HCT116 (cell line): Measurements from ENCODE around the gene CCL21. TPM values are rescaled to one million over a fixed set of nuclear protein-coding genes. Genes with fewer than 3 reads are reported as not detected.

ENCODE experiments used
- ATAC-seq: fragments of 200-7000 bp; cut with Tn5 transposase; 2 replicates; pipeline ENCODE4 v1.9.1; 2020; ENCODE audit warnings: mild to moderate bottlenecking, moderate library complexity
- BruUV-seq: library from RNA; stranded (reverse); fragments of 400-500 nt; replicated peaks from 2 replicates; lab custom pipeline; 2021; lab: Mats Ljungman, UMichigan
- CTCF ChIA-PET: fragments of 300-600 bp; sonication (Branson Sonifier 250); formaldehyde crosslinking; loops from one replicate; lab custom pipeline; 2021; ENCODE audit warnings: antibody characterized with exemption; lab: Charles Lee
- POLR2A ChIA-PET: fragments of 300-600, 350-600 bp; sonication (Branson Sonifier 250); formaldehyde crosslinking; loops from one replicate; lab custom pipeline; 2021; ENCODE audit warnings: antibody characterized with exemption; lab: Charles Lee
- RAD21 ChIA-PET, 2 experiments: fragments of 300-600 bp; sonication (Branson Sonifier 250); formaldehyde crosslinking; loops; one replicate each; lab custom pipeline; 2023; ENCODE audit warnings: low total read pairs in 2 of 2; ENCODE audit not compliant: uncharacterized antibody in 2 of 2, unreplicated experiment in 2 of 2, low non-redundant PET in 1 of 2; lab: Charles Lee
- DNase-seq: peaks from one replicate; pipeline ENCODE4 v3.0.0-alpha.2; 2010; ENCODE audit warnings: low read depth, low spot score
- H2AFZ ChIP-seq: fragments of 200-600 bp; shearing (Covaris generic), sonication (generic); 2 replicates; pipeline ENCODE4 v1.6.1; 2017; ENCODE audit warnings: low read depth, mixed run types, mixed read lengths, antibody characterized with exemption, low read length; ENCODE audit not compliant: poor library complexity, severe bottlenecking
- H3K27ac ChIP-seq: 2 replicates; pipeline ENCODE4 v1.5.1; 2012; ENCODE audit warnings: low read depth, low read length
- H3K27me3 ChIP-seq: fragments of 200-600 bp; sonication (generic); 2 replicates; pipeline ENCODE4 v1.6.1; 2016; ENCODE audit warnings: mixed run types, low read length, mixed read lengths; ENCODE audit not compliant: insufficient read depth
- H3K36me3 ChIP-seq, 2 experiments: fragments of 200-500 bp in 1 of 2; fragments of 200-600 bp in 1 of 2; sonication (Bioruptor generic) in 1 of 2; sonication (generic) in 1 of 2; 2 replicates each; pipeline versions ENCODE4 v1.5.1 to v1.6.1; 2014 to 2016; ENCODE audit warnings: low read length in 2 of 2, inconsistent platforms in 1 of 2, mixed read lengths in 1 of 2, mixed run types in 1 of 2; ENCODE audit not compliant: insufficient read depth in 2 of 2, control insufficient read depth in 1 of 2
- H3K4me1 ChIP-seq, 2 experiments: fragments of 200-600 bp in 1 of 2; sonication (generic) in 1 of 2; 2 replicates each; pipeline versions ENCODE4 v1.5.1 to v1.6.1; 2012 to 2017; ENCODE audit warnings: low read length in 2 of 2, inconsistent platforms in 1 of 2, mild to moderate bottlenecking in 1 of 2, mixed read lengths in 1 of 2, mixed run types in 1 of 2, moderate library complexity in 1 of 2; ENCODE audit not compliant: insufficient read depth in 2 of 2, control insufficient read depth in 1 of 2
- H3K4me2 ChIP-seq: fragments of 200-600 bp; sonication (generic); 2 replicates; pipeline ENCODE4 v1.6.1; 2017; ENCODE audit warnings: mixed run types, low read length, mixed read lengths
- H3K4me3 ChIP-seq, 2 experiments: fragments of 200-600 bp in 1 of 2; sonication (generic) in 1 of 2; replicated peaks in 1 of 2; 2 replicates each; pipeline ENCODE4 v1.5.1; 2011 to 2016; ENCODE audit warnings: low read length in 2 of 2, control low read depth in 1 of 2, low read depth in 1 of 2, mild to moderate bottlenecking in 1 of 2, mixed read lengths in 1 of 2, mixed run types in 1 of 2
- H3K79me2 ChIP-seq: fragments of 200-600 bp; sonication (generic); 2 replicates; pipeline ENCODE4 v1.6.1; 2017; ENCODE audit warnings: mild to moderate bottlenecking, mixed run types, low read length, moderate library complexity, mixed read lengths; ENCODE audit not compliant: insufficient read depth
- H3K9ac ChIP-seq: fragments of 200-600 bp; sonication (generic); 2 replicates; pipeline ENCODE4 v1.6.1; 2016; ENCODE audit warnings: low read length, mixed read lengths
- H3K9me2 ChIP-seq: fragments of 200-600 bp; sonication (generic), shearing (Covaris generic); 2 replicates; pipeline ENCODE4 v1.6.1; 2017; ENCODE audit warnings: mixed run types, mild to moderate bottlenecking, moderate library complexity; ENCODE audit not compliant: insufficient read depth
- H3K9me3 ChIP-seq, 2 experiments: fragments of 200-500 bp in 1 of 2; fragments of 200-600 bp in 1 of 2; sonication (Bioruptor generic) in 1 of 2; sonication (generic) in 1 of 2; 2 replicates each; pipeline ENCODE4 v1.6.1; 2014 to 2017; ENCODE audit warnings: low read length in 2 of 2, mixed read lengths in 2 of 2, inconsistent platforms in 1 of 2, low read depth in 1 of 2, mild to moderate bottlenecking in 1 of 2, mixed run types in 1 of 2, moderate library complexity in 1 of 2; ENCODE audit not compliant: control insufficient read depth in 1 of 2, insufficient read depth in 1 of 2
- H4K20me1 ChIP-seq: fragments of 200-600 bp; sonication (generic), shearing (Covaris generic); 2 replicates; pipeline ENCODE4 v1.6.1; 2017; ENCODE audit warnings: mixed run types, mild to moderate bottlenecking, moderate library complexity; ENCODE audit not compliant: insufficient read depth
- ATF3 ChIP-seq: IDR thresholded peaks from 2 replicates; pipeline ENCODE4 v1.6.1; 2012
- CBX3 ChIP-seq: IDR thresholded peaks from 2 replicates; pipeline ENCODE4 v1.6.1; 2012; ENCODE audit warnings: low read depth
- CTCF ChIP-seq, 3 experiments: fragments of 200-600 bp in 1 of 3; sonication (generic) in 1 of 3; IDR thresholded peaks in 2 of 3; conservative IDR thresholded peaks in 1 of 3; 2 replicates each; pipeline ENCODE4 v1.5.1; 2012 to 2017; ENCODE audit warnings: low read depth in 2 of 3, low read length in 2 of 3, antibody characterized with exemption in 1 of 3, borderline replicate concordance in 1 of 3, control low read depth in 1 of 3, mild to moderate bottlenecking in 1 of 3, mixed read lengths in 1 of 3, mixed run types in 1 of 3, moderate library complexity in 1 of 3; ENCODE audit not compliant: insufficient read depth in 1 of 3
- EGR1 ChIP-seq: IDR thresholded peaks from 2 replicates; pipeline ENCODE4 v1.6.1; 2012; ENCODE audit warnings: low read depth
- ELF1 ChIP-seq: IDR thresholded peaks from 2 replicates; pipeline ENCODE4 v1.6.1; 2012; ENCODE audit warnings: low read depth, borderline replicate concordance
- MAX ChIP-seq: IDR thresholded peaks from 2 replicates; pipeline ENCODE4 v1.6.1; 2012
- POLR2AphosphoS5 ChIP-seq: IDR thresholded peaks from 2 replicates; pipeline ENCODE4 v1.6.1; 2011; ENCODE audit warnings: mild to moderate bottlenecking, low read depth, low read length, moderate library complexity
- RAD21 ChIP-seq: IDR thresholded peaks from 2 replicates; pipeline ENCODE4 v1.6.1; 2012; ENCODE audit warnings: low read depth, mild to moderate bottlenecking
- SIN3A ChIP-seq: IDR thresholded peaks from 2 replicates; pipeline ENCODE4 v1.6.1; 2012; ENCODE audit warnings: low read depth
- YY1 ChIP-seq: IDR thresholded peaks from 2 replicates; pipeline ENCODE4 v1.6.1; 2011; ENCODE audit warnings: low read length, low read depth, moderate library complexity, mild to moderate bottlenecking; ENCODE audit not compliant: insufficient replicate concordance; ENCODE audit errors: extremely low read depth
- ZFX ChIP-seq: fragments of 450-650 bp; IDR thresholded peaks from 2 replicates; pipeline ENCODE4 v1.6.1; 2017
- intact Hi-C: fragments of 100-400 bp; cut with micrococcal nuclease; formaldehyde crosslinking; loops from 2 replicates; pipeline ENCODE4 v1.10.0; 2022
- total RNA-seq: library from RNA; stranded (reverse); gene quantifications from one replicate; pipeline ENCODE4 v1.2.1, GENCODE V29; 2021; ENCODE audit not compliant: unreplicated experiment

CCL21 gene
- total RNA-seq, 1 experiment from 2014 or later: 0.74 TPM

- H3K27ac ChIP-seq: no peak overlapping the region
- H3K79me2 ChIP-seq: no peaks in the 10 kb centered on the region
- intact Hi-C loops: no loop called here
- DNase-seq (no peak), ATAC-seq (no peak)
- ChIA-PET CTCF (interaction anchor here (2.5 kb wide), 1 partner anchor 16 kb away, joined by 9 read pairs; no protein-coding TSS in a partner anchor), RAD21 (no interaction called here), POLR2A (no interaction called here)
- H3K27me3 ChIP-seq: peaks cover 16% of the 10 kb centered on the region
- no peaks in the 10 kb centered on the region for H3K36me3 ChIP-seq
- no peak overlapping the region for H3K9ac ChIP-seq
- TF ChIP-seq EGR1: no peak
- TF ChIP-seq ATF3: no peak
- TF ChIP-seq MAX: no peak
- TF ChIP-seq CBX3: no peak
- no peak for TF ChIP-seq ELF1
- no peak for TF ChIP-seq ZFX
- TF ChIP-seq RAD21: no peak
- no peak for TF ChIP-seq POLR2AphosphoS5
- TF ChIP-seq YY1: no peak
- TF ChIP-seq CTCF (IDR thresholded peaks at IDR 0.05 in 2 of 3, conservative IDR thresholded peaks at IDR 0.05 in 1 of 3; ENCODE audit: borderline replicate concordance in 1 of 3, insufficient read depth in 1 of 3, low read depth in 2 of 3, low read length in 2 of 3): no peak
- TF ChIP-seq SIN3A: no peak
- BruUV-seq: no TSS peak
- no peak overlapping the region for H2AFZ ChIP-seq
- no peaks in the 10 kb centered on the region for H3K4me1 ChIP-seq
- H3K4me3 ChIP-seq: no peak overlapping the region
- H4K20me1 ChIP-seq: no peaks in the 10 kb centered on the region
- no peaks in the 10 kb centered on the region for H3K9me2 ChIP-seq
- H3K4me2 ChIP-seq: no peak overlapping the region
- no peaks in the 10 kb centered on the region for H3K9me3 ChIP-seq
These were observed 8.2 kb upstream of the CCL21 start for GRCh38 chr9:34717996-34718614.
